ENCODE measurements around the gene RUBCN. TPM values are rescaled to one million over a fixed set of nuclear protein-coding genes. Genes with fewer than 3 reads are reported as not detected.

Gene RUBCN
- total and polyA plus RNA-seq, 10 of the 15 experiments (the other 5 are each of a cell fraction or from before 2014, with no cell fraction given) = 15.5 to 79.9 (median 40.4) TPM

- TF ChIP-seq, protein P1, sequence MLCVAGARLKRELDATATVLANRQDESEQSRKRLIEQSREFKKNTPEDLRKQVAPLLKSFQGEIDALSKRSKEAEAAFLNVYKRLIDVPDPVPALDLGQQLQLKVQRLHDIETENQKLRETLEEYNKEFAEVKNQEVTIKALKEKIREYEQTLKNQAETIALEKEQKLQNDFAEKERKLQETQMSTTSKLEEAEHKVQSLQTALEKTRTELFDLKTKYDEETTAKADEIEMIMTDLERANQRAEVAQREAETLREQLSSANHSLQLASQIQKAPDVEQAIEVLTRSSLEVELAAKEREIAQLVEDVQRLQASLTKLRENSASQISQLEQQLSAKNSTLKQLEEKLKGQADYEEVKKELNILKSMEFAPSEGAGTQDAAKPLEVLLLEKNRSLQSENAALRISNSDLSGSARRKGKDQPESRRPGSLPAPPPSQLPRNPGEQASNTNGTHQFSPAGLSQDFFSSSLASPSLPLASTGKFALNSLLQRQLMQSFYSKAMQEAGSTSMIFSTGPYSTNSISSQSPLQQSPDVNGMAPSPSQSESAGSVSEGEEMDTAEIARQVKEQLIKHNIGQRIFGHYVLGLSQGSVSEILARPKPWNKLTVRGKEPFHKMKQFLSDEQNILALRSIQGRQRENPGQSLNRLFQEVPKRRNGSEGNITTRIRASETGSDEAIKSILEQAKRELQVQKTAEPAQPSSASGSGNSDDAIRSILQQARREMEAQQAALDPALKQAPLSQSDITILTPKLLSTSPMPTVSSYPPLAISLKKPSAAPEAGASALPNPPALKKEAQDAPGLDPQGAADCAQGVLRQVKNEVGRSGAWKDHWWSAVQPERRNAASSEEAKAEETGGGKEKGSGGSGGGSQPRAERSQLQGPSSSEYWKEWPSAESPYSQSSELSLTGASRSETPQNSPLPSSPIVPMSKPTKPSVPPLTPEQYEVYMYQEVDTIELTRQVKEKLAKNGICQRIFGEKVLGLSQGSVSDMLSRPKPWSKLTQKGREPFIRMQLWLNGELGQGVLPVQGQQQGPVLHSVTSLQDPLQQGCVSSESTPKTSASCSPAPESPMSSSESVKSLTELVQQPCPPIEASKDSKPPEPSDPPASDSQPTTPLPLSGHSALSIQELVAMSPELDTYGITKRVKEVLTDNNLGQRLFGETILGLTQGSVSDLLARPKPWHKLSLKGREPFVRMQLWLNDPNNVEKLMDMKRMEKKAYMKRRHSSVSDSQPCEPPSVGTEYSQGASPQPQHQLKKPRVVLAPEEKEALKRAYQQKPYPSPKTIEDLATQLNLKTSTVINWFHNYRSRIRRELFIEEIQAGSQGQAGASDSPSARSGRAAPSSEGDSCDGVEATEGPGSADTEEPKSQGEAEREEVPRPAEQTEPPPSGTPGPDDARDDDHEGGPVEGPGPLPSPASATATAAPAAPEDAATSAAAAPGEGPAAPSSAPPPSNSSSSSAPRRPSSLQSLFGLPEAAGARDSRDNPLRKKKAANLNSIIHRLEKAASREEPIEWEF (IDR thresholded peaks at IDR 0.05; ENCODE audit: insufficient replicate concordance, low read depth, low read length) = no peak
- no peak for TF ChIP-seq ZBTB33 (IDR thresholded peaks at IDR 0.05)
Observed at GRCh38 chr3:197736010-197736490, 654 bp downstream of the RUBCN start (continued).

Measured in GM12878 (cell line).